A673 (cell line): ENCODE measurements around the gene SLC25A11. TPM values are rescaled to one million over a fixed set of nuclear protein-coding genes. Genes with fewer than 3 reads are reported as not detected.

ENCODE experiments used
- BruUV-seq: library from RNA; stranded (reverse); fragments of 400-500 nt; replicated peaks from 2 replicates; lab custom pipeline; 2021; lab: Mats Ljungman, UMichigan
- CTCF ChIA-PET: fragments of 300-600 bp; sonication (Branson Sonifier 250); formaldehyde crosslinking; loops from one replicate; lab custom pipeline; 2022; ENCODE audit warnings: antibody characterized with exemption; lab: Charles Lee
- POLR2A ChIA-PET: fragments of 300-600 bp; sonication (Branson Sonifier 250); formaldehyde crosslinking; loops from one replicate; lab custom pipeline; 2022; ENCODE audit warnings: antibody characterized with exemption; ENCODE audit not compliant: low non-redundant PET; lab: Charles Lee
- DNase-seq: peaks from one replicate; pipeline ENCODE4 v3.0.0-alpha.2; 2015; ENCODE audit warnings: low spot score
- H3K27ac ChIP-seq: fragments of 200-600 bp; sonication (generic); 2 replicates; pipeline ENCODE4 v1.5.1; 2016; ENCODE audit warnings: mixed run types, low read depth, mild to moderate bottlenecking, mixed read lengths, antibody characterized with exemption, low read length; ENCODE audit not compliant: poor library complexity, severe bottlenecking
- H3K27me3 ChIP-seq: fragments of 200-600 bp; sonication (generic); replicated peaks from 2 replicates; pipeline ENCODE4 v1.6.1; 2017; ENCODE audit warnings: mixed run types, low read depth, mild to moderate bottlenecking, mixed read lengths, antibody characterized with exemption, low read length; ENCODE audit not compliant: insufficient read depth, poor library complexity
- H3K36me3 ChIP-seq: fragments of 200-600 bp; sonication (generic); 2 replicates; pipeline ENCODE4 v1.6.1; 2016; ENCODE audit warnings: mixed run types, mild to moderate bottlenecking, mixed read lengths, antibody characterized with exemption, low read length; ENCODE audit not compliant: insufficient read depth, poor library complexity, severe bottlenecking
- H3K4me1 ChIP-seq: fragments of 200-600 bp; sonication (generic); 2 replicates; pipeline ENCODE4 v1.6.1; 2017; ENCODE audit warnings: mixed run types, mild to moderate bottlenecking, mixed read lengths, antibody characterized with exemption, low read length; ENCODE audit not compliant: insufficient read depth, poor library complexity, severe bottlenecking
- H3K4me3 ChIP-seq: fragments of 200-600 bp; sonication (generic); 2 replicates; pipeline ENCODE4 v1.5.1; 2016; ENCODE audit warnings: low read depth, mixed run types, mild to moderate bottlenecking, mixed read lengths, low read length; ENCODE audit not compliant: poor library complexity, severe bottlenecking
- H3K9me3 ChIP-seq: fragments of 200-600 bp; sonication (generic); 2 replicates; pipeline ENCODE4 v1.6.1; 2016; ENCODE audit warnings: mixed run types, low read depth, mild to moderate bottlenecking, mixed read lengths, antibody characterized with exemption, low read length; ENCODE audit not compliant: poor library complexity, severe bottlenecking
- EZH2 ChIP-seq: fragments of 200-600 bp; sonication (generic); IDR thresholded peaks from 2 replicates; pipeline ENCODE4 v1.6.1; 2017; ENCODE audit warnings: borderline replicate concordance, low read depth, mild to moderate bottlenecking, mixed read lengths, antibody characterized with exemption, low read length; ENCODE audit not compliant: poor library complexity, severe bottlenecking
- intact Hi-C: fragments of 100-400 bp; cut with micrococcal nuclease; formaldehyde crosslinking; loops from one replicate; pipeline ENCODE4 v1.10.0; 2022; ENCODE audit not compliant: unreplicated experiment
- total RNA-seq: library from RNA; stranded (reverse); gene quantifications from 2 replicates; pipeline ENCODE4 v1.2.3, GENCODE V29; 2021
- TF ChIP-seq, protein P1 (sequence below): fragments of 300-800, 200-600 bp; sonication (generic); conservative IDR thresholded peaks from 2 replicates; pipeline ENCODE4 v1.5.1; 2017; ENCODE audit warnings: low read depth, mild to moderate bottlenecking, antibody characterized with exemption, low read length, moderate library complexity, mixed read lengths

Gene SLC25A11
- total RNA-seq, 1 experiment from 2014 or later: 113 TPM

- TF ChIP-seq, protein P1, sequence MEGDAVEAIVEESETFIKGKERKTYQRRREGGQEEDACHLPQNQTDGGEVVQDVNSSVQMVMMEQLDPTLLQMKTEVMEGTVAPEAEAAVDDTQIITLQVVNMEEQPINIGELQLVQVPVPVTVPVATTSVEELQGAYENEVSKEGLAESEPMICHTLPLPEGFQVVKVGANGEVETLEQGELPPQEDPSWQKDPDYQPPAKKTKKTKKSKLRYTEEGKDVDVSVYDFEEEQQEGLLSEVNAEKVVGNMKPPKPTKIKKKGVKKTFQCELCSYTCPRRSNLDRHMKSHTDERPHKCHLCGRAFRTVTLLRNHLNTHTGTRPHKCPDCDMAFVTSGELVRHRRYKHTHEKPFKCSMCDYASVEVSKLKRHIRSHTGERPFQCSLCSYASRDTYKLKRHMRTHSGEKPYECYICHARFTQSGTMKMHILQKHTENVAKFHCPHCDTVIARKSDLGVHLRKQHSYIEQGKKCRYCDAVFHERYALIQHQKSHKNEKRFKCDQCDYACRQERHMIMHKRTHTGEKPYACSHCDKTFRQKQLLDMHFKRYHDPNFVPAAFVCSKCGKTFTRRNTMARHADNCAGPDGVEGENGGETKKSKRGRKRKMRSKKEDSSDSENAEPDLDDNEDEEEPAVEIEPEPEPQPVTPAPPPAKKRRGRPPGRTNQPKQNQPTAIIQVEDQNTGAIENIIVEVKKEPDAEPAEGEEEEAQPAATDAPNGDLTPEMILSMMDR: no peak
- TF ChIP-seq EZH2: no peak
- DNase-seq: no peak
- intact Hi-C loops: no loop called here
- POLR2A ChIA-PET: no interaction called here
- peak overlapping the region; percentile 52 for H3K4me3 ChIP-seq
- H3K4me1 ChIP-seq: peaks cover 13% of the 10 kb centered on the region
- BruUV-seq: no TSS peak
- H3K36me3 ChIP-seq: peaks cover 18% of the 10 kb centered on the region
- no peaks in the 10 kb centered on the region for H3K27me3 ChIP-seq
- H3K9me3 ChIP-seq: no peaks in the 10 kb centered on the region
- peak overlapping the region; percentile 89 for H3K27ac ChIP-seq
- CTCF ChIA-PET: interaction anchor here (0.6 to 1.2 kb wide), 2 partner anchors 22 to 332 kb away, joined by 3 to 4 read pairs; no protein-coding TSS in a partner anchor
Observed at GRCh38 chr17:4898927-4899326, 40.9 kb downstream of the SLC25A11 start.

DNA sequence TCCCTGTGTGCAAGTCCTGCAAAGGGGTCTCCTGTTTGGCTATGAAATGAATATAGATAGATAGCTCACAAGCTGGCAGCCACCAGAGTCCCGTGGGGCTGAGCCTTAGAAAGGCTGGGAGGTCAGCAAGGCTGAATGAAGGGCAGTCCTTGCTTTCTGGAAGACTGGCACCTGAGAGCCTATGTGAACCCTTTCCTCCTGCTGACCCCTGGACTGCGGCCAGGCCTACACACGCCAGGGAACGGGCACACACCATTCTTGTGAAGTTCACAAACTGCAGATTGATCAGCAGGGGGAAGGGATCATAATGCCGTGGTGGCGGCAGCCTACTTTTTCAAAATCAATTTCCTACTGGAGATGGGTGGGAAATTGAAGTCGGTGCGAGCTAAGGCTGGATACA, 41.5 kb downstream of the SLC25A11 start:
- no peak for DNase-seq
- POLR2A ChIA-PET: no interaction called here

DNA sequence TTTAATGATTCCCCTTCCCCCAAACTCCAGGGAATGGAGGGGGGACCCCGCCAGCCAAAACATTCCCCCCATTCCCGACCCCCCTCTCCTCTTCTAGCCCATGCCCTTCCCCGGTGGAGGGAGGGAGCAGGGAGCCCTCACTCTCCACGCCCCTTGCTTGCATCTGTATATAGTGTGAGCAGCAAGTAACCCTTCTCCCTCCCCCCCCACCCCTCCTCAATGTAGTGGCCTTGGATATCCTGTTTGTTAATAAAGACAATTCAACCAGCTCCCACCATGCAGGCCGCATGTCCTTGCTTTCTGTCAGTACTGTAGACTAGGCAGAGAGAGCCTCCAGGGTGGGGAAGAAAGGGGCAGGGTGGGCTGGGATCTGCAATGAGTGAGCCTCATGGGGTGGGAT, 42.1 kb downstream of the SLC25A11 start:
- Histone ChIP-seq H3K27ac (no peak overlapping the region), H3K36me3 (peaks cover 25% of the 10 kb centered on the region), H3K27me3 (no peaks in the 10 kb centered on the region), H3K4me3 (no peak overlapping the region), H3K9me3 (no peaks in the 10 kb centered on the region), H3K4me1 (peaks cover 6% of the 10 kb centered on the region)
- DNase-seq: no peak
- TF ChIP-seq EZH2: no peak
- TF ChIP-seq, protein P1: no peak
- CTCF ChIA-PET: no interaction called here
- POLR2A ChIA-PET: no interaction called here
- no TSS peak for BruUV-seq
- intact Hi-C loops: no loop called here

More for the DNA sequence above, 41.5 kb downstream of the SLC25A11 start:
- Histone ChIP-seq H3K4me3 (peak overlapping the region; percentile 52), H3K27me3 (no peaks in the 10 kb centered on the region), H3K27ac (peak overlapping the region; percentile 89), H3K9me3 (no peaks in the 10 kb centered on the region), H3K36me3 (peaks cover 22% of the 10 kb centered on the region), H3K4me1 (peaks cover 12% of the 10 kb centered on the region)
- CTCF ChIA-PET: interaction anchor here (1.2 kb wide), 1 partner anchor 332 kb away, joined by 3 read pairs; no protein-coding TSS in a partner anchor
- intact Hi-C loops: no loop called here
- TF ChIP-seq EZH2: no peak
- TF ChIP-seq, protein P1: no peak
- no TSS peak for BruUV-seq
